Fibroblast of skin of abdomen (primary cell): ENCODE results near the gene ACOXL.

Experiments
- DNase-seq: peaks from one replicate; pipeline ENCODE4 v3.0.0-alpha.2; 2013

The ACOXL gene

DNA sequence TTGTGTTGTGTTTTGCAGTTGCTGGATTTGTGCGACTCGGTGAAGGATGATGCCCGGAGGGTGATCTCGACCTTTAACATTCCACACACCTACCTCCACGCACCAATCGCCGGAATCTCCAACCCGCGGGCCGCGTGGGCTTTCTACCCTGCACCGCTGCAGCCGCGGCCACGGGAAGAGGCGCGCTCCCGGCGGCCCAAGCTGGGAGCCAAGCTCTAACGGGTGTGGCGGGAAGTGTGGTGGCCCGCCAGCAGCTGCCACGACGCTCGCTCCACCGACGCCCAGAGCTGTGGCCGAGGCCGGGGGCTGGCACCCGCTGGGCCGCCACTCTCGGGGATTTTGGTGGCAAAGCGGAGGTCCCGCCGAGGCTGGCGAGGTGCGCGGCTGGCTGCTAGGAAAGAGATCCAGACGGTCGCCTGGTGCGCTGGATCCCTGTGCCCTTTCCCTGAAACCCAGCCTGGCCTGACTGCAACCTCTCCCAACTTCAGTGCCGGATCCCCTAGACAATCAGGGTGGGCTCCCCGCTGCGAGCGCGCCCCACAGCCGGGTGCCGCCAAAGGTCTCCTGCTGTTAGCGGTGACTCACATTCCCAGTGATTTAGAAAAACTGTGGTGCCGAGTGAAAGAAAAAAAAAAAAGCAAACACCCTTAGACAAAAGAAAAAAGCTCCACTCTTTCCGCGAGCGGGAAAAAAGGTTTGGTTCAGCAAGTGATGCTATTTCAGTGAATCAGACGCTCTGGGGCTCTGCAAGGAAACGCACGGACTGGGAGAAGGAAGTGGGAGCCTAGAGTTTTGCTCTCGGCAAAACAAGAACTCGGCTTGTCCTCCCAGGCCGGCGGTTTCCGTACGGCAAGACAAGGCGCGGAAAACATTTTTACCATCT is 385.5 kb downstream of the ACOXL start:
- DNase-seq = peak; percentile 67

GRCh38 chr2:111118481-111118980 is 386.2 kb downstream of the ACOXL start:
- no peak for DNase-seq

DNA sequence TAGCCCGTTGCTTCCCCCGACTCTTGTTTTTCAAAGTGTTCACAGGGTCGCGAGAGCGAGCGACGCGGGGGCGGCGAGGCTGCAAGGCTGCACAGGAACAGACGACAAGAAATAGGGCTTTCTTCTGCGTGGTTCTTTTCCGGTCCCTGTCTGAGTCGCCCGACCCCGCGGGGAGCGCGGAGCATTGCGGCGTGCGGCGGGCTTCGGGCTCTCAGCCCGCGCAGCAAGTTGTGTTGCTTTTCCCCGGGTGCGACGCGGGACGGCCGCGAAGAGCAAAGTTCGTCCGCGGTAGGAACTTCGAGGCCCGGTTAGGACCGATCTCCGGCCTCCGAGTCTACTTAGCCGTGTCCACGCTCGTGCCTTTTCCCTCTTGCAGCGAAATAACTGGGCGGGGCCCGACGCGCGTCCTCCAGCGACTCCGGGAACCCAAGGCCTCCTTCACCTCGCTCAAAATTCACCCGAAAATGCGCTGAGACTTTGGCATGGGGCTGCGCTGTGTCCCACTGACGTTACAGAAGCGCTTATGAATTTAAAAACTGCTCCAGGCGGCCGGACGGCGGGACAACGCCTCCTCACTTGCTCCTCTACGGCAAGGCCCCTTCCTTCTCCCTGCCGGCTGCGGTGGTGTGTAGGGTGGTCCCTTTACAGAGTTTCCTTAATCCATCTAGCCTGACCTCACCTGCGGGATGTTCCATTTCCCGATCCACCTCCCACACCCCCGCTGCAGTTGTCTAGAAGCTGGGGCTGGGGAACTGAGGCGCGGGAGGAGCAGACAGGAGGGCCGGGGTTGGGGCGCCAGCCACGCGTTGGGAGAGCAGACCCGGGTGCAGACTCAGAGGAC is 386.8 kb downstream of the ACOXL start:
- no peak for DNase-seq

DNA sequence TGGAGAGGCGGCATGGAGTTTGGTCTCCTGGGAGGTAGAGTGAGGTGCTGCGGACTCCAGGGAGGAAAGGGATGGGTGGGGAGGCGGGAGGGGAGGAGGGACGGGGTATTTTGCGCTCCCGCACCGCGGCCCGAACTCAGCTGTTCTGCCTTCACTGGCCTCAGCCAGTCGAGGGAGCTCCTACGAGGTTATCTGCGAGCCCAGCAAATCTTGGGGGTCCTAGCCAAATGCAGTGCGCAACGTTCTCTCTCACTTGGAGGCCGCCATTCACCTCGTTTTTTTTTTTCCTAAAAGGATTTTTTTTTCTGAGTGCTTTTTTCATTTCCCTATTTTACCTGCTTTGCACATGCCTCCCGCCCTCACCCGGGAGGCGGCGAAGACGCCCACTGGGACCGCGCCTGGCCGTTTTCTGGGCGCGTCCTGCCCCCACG is 387.5 kb downstream of the ACOXL start:
- no peak for DNase-seq

- peak; percentile 90 for DNase-seq
These were observed 388.1 kb downstream of the ACOXL start, which contains the start of gene BCL2L11 for GRCh38 chr2:111120253-111121027. Gene BCL2L11, plus strand, starts transcription at chr2:111120914. Its CDS starts 2,832 bp downstream, at chr2:111123746.

- no peak for DNase-seq
These were observed 388.9 kb downstream of the ACOXL start for GRCh38 chr2:111121028-111121827.

DNA sequence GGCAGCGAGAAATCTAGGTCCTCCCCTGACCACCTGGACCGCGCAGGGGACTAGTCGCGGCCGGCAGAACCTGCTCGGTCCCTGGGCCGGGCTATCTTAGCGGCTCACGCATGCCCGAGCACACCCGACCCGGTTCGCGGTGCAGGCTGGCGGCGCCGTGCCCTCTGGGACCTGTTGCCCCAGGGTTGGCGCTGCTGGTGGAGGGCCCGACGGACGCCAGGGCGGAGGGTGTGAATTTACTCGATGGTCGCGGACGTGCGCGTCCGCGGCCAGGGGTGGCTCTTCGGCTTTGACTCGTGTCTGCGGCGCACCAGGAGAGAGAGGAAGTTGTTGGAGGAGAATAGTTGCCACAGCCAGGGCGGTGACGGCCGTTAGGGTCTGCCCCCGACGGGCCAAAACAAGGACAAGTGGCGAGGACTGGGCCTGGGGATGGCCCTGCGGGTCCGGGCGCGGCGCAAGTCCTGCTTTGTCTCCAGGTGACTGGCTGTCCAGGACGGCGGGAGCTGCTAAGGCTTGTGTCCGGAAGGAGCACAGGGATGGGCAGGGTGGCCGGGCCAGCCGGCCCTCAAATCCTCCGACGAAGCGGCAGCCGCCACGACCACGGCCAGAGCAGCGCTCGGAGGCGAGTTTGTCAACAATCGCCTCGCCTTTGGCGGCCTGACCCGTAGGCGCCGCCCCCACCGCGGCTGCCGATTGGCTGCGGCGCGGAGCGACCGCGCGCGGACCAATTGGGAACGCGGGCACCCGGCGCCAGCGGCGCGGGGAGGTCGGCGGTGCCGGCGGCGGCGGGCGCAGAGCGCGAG is 389.7 kb downstream of the ACOXL start:
- DNase-seq = peak; percentile 88

DNA sequence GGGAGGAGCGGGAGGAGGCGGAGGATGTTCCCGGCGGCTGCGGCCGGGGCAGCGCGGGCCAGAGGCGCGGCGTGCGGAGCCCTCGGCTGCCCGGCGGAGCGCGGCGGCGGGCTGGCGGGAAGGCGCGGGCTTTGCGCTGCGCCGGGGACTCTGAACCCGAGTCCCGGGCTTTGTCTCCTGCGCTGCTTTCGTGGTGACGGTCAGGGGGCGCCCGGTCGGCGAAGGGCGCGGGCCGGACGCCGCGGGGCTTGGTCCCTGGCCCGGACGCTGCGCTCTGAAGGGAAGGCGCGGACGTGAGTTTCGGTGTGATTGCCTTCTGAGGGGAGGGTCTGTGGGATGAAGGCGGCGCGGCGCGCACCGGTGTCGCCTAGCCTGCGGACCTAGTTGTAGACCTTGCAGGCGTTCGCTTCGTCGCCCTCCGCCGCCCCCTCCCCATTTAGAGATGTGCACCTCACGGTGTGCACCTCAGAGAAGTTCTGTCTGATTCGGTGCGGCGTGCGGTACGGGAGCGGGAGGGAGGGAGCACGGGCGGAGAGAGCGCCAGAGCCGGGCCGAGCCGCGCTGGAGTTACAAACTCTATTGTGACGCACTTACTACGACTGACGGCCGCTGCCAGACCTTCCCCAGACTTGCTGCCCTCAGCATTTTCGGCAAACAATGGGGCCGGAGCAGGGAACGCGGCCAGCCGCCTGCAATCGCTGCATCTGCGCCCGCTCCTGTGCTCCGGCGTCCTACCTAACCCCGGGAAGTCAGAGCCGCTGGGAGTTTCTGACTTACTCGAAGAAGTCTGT is 390.5 kb downstream of the ACOXL start:
- peak; percentile 75 for DNase-seq

- DNase-seq = no peak
These were observed 391.4 kb downstream of the ACOXL start for GRCh38 chr2:111123751-111124150.

- DNase-seq = no peak
These were observed 394.2 kb downstream of the ACOXL start for GRCh38 chr2:111126581-111126980.

GRCh38 chr2:111127351-111127750 is 395.0 kb downstream of the ACOXL start:
- no peak for DNase-seq

GRCh38 chr2:111128096-111128495 is 395.7 kb downstream of the ACOXL start:
- DNase-seq = no peak

- no peak for DNase-seq
These were observed 401.2 kb downstream of the ACOXL start for GRCh38 chr2:111133603-111134002.

GRCh38 chr2:111134055-111134454 is 401.7 kb downstream of the ACOXL start:
- no peak for DNase-seq

- no peak for DNase-seq
These were observed 403.0 kb downstream of the ACOXL start for GRCh38 chr2:111135237-111135909.

DNA sequence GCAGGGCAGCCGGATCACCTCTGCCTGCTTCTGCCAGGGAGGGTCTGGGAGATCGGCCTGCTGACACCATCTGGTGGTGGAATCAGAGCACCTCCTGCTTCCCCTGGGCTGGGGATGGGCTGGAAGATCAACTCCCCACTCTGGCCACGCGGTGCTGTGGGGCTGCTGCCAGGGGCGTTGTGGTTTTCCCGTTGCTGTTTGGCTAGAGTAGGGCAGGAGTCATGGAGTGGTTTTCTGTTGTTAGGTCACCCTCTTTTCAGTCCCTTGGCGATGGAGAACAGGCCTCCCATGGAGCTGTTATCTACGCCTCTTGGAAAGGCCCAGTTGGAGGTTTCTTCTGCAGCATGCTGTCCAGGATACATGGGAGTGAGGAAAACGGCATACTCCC is 403.5 kb downstream of the ACOXL start:
- no peak for DNase-seq

DNA sequence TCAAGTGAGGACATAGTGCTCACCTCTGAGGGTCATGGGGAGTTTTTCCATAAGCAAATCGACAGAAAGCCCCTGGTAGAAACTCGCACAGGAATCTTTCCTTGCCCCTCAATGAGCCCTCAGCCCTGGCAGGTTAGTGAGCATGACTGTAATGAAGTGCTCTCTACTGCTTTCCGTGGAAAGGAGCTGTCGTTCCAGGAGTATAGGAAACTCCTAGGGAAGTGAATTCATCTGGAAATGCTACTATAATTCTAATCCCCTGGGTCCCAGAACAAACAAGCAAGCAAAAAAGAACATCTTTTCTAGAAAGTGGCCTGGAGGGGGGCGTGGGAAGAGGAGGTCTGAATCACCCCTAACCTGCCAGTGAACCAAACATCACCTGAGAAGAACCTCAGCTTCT is 406.5 kb downstream of the ACOXL start:
- no peak for DNase-seq

DNA sequence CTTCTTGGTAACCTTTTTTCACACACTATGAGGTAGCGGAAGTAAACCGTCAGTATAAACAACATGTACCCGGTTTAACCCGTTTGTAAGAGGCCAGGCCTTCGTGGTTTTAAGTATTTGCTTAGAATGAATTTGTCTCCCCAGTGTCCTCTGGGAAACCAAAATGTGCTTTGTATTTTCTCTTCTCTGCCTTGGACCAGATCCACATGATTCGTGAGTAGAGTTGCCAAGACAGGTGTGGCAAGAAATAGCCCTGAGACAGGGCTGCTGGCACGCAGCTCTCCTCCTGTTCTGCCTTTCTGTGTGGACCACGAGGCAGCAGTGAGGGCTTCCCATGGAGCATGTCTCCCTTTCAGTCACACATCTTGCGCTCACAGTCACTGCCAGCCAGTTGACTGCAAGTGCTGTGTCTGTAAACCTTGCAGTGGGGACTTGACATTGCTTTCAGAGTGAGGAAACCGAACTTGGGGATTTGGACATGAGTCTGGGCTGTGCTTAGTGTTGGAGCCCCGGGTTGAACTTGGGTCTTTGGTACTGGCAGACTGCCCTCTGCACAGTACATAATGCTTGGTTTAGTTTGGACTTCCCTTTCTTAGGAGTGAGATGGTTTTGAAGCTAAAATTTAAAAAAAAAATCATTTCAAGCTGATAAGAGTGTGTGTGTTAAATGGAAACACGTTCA is 407.4 kb downstream of the ACOXL start:
- no peak for DNase-seq

- DNase-seq = no peak
These were observed 408.4 kb downstream of the ACOXL start for GRCh38 chr2:111140815-111141214.
